Osteoblast (primary cell): ENCODE data around the gene HEPHL1. TPM values are rescaled to one million over a fixed set of nuclear protein-coding genes. Genes with fewer than 3 reads are reported as not detected.

Experiments
- DNase-seq: peaks from one replicate; pipeline ENCODE4 v3.0.0; 2011; ENCODE audit warnings: low spot score, mixed read lengths; ENCODE audit not compliant: insufficient read length; ENCODE audit errors: missing footprints
- H2AFZ ChIP-seq: 2 replicates; pipeline ENCODE4 v1.6.0; 2011; ENCODE audit warnings: mild to moderate bottlenecking, low read length
- H3K27ac ChIP-seq: 2 replicates; pipeline ENCODE4 v1.5.1; 2011; ENCODE audit warnings: mild to moderate bottlenecking, low read depth, low read length, moderate library complexity
- H3K27me3 ChIP-seq: 2 replicates; pipeline ENCODE4 v1.6.0; 2012; ENCODE audit warnings: mild to moderate bottlenecking, control low read depth, inconsistent platforms, low read length, moderate library complexity; ENCODE audit not compliant: insufficient read depth
- H3K36me3 ChIP-seq: 2 replicates; pipeline ENCODE4 v1.5.1; 2011; ENCODE audit warnings: mild to moderate bottlenecking, low read length, control low read depth, moderate library complexity; ENCODE audit not compliant: insufficient read depth
- H3K4me1 ChIP-seq: 2 replicates; pipeline ENCODE4 v1.5.1; 2011; ENCODE audit warnings: mild to moderate bottlenecking, low read length, control low read depth, moderate library complexity; ENCODE audit not compliant: insufficient read depth
- H3K4me2 ChIP-seq: 2 replicates; pipeline ENCODE4 v1.6.0; 2011; ENCODE audit warnings: mild to moderate bottlenecking, low read length; ENCODE audit not compliant: insufficient read depth
- H3K4me3 ChIP-seq: fragments of 200-600 bp; sonication (generic); 3 replicates; pipeline ENCODE4 v1.5.1; 2012; ENCODE audit warnings: mild to moderate bottlenecking, low read length, inconsistent platforms; ENCODE audit not compliant: insufficient read depth
- H3K79me2 ChIP-seq: 2 replicates; pipeline ENCODE4 v1.6.0; 2012; ENCODE audit warnings: mild to moderate bottlenecking, low read length, control low read depth, inconsistent platforms; ENCODE audit not compliant: insufficient read depth
- H3K9me3 ChIP-seq: 2 replicates; pipeline ENCODE4 v1.5.1; 2011; ENCODE audit warnings: low read depth, low read length, control low read depth
- H4K20me1 ChIP-seq: 2 replicates; pipeline ENCODE4 v1.6.0; 2012; ENCODE audit warnings: mild to moderate bottlenecking, low read length, control low read depth; ENCODE audit not compliant: insufficient read depth
- total RNA-seq: library from RNA; depleted of rRNA; stranded (reverse); fragments of >200 nt; gene quantifications from 2 replicates; pipeline ENCODE4 v1.2.3, GENCODE V29; 2012
- TF ChIP-seq, protein P1 (sequence below): IDR thresholded peaks from 2 replicates; pipeline ENCODE4 v1.5.1; 2011; ENCODE audit warnings: mild to moderate bottlenecking, low read depth, low read length, moderate library complexity; ENCODE audit errors: extremely low read depth

Gene HEPHL1
- total RNA-seq, 1 donor: not detected

DNA sequence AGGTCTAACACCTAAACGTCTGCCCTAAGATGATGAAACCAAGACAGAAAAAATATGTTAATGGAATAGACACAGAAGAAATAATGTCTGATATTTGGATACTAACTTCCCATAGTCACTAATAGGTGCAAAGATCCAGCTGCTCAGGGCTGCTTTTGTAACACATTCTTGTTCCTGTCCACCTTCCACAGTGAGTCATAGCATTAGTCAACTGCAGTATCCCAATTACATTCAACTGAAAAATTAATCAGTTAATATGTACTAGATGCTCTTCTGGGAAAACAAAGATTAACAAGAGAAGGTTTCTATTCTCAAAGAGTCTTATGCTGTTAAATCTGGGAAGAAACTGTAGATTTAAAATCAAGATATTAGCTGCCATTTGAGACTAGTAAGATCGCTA lies 47.6 kb downstream of the HEPHL1 start:
- peaks cover 2% of the 10 kb centered on the region for H3K27me3 ChIP-seq
- no peaks in the 10 kb centered on the region for H3K79me2 ChIP-seq
- H3K4me2 ChIP-seq: no peak overlapping the region
- H3K36me3 ChIP-seq: no peaks in the 10 kb centered on the region
- H3K4me1 ChIP-seq: no peaks in the 10 kb centered on the region
- no peaks in the 10 kb centered on the region for H4K20me1 ChIP-seq
- TF ChIP-seq, protein P1, sequence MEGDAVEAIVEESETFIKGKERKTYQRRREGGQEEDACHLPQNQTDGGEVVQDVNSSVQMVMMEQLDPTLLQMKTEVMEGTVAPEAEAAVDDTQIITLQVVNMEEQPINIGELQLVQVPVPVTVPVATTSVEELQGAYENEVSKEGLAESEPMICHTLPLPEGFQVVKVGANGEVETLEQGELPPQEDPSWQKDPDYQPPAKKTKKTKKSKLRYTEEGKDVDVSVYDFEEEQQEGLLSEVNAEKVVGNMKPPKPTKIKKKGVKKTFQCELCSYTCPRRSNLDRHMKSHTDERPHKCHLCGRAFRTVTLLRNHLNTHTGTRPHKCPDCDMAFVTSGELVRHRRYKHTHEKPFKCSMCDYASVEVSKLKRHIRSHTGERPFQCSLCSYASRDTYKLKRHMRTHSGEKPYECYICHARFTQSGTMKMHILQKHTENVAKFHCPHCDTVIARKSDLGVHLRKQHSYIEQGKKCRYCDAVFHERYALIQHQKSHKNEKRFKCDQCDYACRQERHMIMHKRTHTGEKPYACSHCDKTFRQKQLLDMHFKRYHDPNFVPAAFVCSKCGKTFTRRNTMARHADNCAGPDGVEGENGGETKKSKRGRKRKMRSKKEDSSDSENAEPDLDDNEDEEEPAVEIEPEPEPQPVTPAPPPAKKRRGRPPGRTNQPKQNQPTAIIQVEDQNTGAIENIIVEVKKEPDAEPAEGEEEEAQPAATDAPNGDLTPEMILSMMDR: no peak
- no peak overlapping the region for H3K27ac ChIP-seq
- no peak overlapping the region for H2AFZ ChIP-seq
- no peaks in the 10 kb centered on the region for H3K9me3 ChIP-seq
- H3K4me3 ChIP-seq: no peak overlapping the region
- no peak for DNase-seq

DNA sequence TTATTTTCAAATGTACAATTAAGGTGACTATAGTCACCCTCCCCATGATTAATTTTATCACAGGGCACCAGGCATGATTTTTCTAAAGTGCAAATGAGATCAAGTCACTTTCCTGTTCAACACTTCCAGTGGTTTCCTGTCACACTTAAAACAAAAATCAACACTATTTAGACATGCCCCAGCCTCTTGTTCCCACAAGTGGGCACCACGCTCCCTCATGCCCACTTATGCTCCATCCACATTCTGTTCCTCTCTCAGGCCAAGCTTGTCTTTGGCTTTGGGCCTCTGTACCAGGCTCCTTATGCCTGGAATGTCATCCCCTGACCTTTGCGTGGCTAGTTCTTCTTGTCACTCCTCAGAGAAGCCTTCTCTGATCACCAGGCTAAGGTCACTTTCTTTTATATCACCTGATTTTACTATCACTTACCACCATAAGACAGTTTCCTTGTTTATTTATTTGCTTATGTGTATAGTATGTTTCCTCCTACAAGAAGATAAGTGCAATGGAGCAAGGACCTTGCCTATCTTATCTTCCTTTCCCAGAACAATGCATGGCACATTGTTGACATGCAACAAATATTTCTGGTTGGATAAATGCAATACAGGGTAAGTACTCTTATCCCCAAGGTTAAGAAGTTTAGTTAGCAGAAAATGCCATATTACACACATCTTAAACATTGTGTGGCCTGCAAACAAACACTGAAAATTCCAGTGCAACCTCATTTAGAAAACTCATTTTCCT lies 56.6 kb downstream of the HEPHL1 start:
- no peaks in the 10 kb centered on the region for H3K79me2 ChIP-seq
- H3K4me3 ChIP-seq: no peak overlapping the region
- H3K4me2 ChIP-seq: no peak overlapping the region
- H3K4me1 ChIP-seq: no peaks in the 10 kb centered on the region
- no peaks in the 10 kb centered on the region for H3K36me3 ChIP-seq
- H3K9me3 ChIP-seq: peaks cover 3% of the 10 kb centered on the region
- TF ChIP-seq, protein P1: no peak
- H3K27ac ChIP-seq: no peak overlapping the region
- DNase-seq: no peak
- H2AFZ ChIP-seq: no peak overlapping the region
- H4K20me1 ChIP-seq: no peaks in the 10 kb centered on the region
- H3K27me3 ChIP-seq: no peaks in the 10 kb centered on the region

DNA sequence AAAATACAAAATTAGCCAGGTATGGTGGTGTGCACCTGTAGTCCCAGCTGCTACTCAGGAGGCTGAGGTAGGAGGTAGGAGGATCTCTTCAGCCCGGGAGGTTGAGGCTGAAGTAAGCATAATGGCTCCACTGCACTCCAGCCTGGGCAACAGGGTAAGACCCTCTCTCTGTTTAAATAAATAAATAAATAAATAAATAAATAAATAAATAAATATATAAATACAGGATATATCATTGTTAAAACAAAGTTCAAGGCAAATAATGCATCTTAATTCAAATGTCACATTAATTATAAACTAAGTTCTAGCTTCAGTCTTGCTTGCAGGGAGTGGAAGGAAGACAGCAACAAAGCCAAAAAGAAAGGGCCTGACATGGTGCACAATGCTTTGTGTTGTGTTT lies 63.0 kb downstream of the HEPHL1 start:
- Histone ChIP-seq H3K4me2 (no peak overlapping the region), H3K79me2 (no peaks in the 10 kb centered on the region), H3K4me3 (no peak overlapping the region), H3K27me3 (no peaks in the 10 kb centered on the region), H3K36me3 (no peaks in the 10 kb centered on the region), H2AFZ (no peak overlapping the region), H3K9me3 (peaks cover 3% of the 10 kb centered on the region), H3K27ac (no peak overlapping the region), H3K4me1 (no peaks in the 10 kb centered on the region), H4K20me1 (no peaks in the 10 kb centered on the region)
- TF ChIP-seq, protein P1: no peak
- no peak for DNase-seq

DNA sequence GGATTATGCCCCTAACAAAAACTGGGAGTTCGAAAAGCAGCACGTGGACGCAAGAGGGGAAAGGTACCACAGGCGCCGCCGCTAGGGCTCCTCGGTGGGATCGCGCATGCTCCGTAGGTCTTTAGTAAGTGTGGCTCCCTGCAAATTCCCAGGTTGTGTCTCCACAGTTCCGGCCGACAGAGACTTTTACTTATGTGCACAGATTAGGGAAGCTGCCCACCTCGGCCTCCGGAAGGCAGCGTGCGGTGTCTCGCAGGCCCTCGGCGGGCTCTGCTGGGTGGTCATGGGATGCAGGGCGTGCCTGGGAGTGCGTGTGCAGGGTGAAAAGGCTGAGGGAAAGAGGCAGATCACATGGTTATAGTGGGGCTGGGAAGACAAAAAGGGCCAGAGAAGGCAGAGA lies 67.8 kb downstream of the HEPHL1 start:
- no peaks in the 10 kb centered on the region for H3K4me1 ChIP-seq
- H3K27ac ChIP-seq: no peak overlapping the region
- no peak overlapping the region for H3K4me2 ChIP-seq
- DNase-seq: no peak
- H3K4me3 ChIP-seq: no peak overlapping the region
- no peaks in the 10 kb centered on the region for H3K79me2 ChIP-seq
- no peaks in the 10 kb centered on the region for H3K36me3 ChIP-seq
- H3K9me3 ChIP-seq: no peaks in the 10 kb centered on the region
- no peak overlapping the region for H2AFZ ChIP-seq
- TF ChIP-seq, protein P1: no peak
- peaks cover 5% of the 10 kb centered on the region for H3K27me3 ChIP-seq
- H4K20me1 ChIP-seq: no peaks in the 10 kb centered on the region
